ENCODE measurements around the gene GABRB1.

The GABRB1 gene

GRCh38 chr4:47118192-47118929 lies 87.0 kb downstream of the GABRB1 start:
- no peak for DNase-seq (ENCODE audit: low spot score)

- no peak for DNase-seq (ENCODE audit: low spot score)
These were observed 89.4 kb downstream of the GABRB1 start for GRCh38 chr4:47120783-47121182.

DNA sequence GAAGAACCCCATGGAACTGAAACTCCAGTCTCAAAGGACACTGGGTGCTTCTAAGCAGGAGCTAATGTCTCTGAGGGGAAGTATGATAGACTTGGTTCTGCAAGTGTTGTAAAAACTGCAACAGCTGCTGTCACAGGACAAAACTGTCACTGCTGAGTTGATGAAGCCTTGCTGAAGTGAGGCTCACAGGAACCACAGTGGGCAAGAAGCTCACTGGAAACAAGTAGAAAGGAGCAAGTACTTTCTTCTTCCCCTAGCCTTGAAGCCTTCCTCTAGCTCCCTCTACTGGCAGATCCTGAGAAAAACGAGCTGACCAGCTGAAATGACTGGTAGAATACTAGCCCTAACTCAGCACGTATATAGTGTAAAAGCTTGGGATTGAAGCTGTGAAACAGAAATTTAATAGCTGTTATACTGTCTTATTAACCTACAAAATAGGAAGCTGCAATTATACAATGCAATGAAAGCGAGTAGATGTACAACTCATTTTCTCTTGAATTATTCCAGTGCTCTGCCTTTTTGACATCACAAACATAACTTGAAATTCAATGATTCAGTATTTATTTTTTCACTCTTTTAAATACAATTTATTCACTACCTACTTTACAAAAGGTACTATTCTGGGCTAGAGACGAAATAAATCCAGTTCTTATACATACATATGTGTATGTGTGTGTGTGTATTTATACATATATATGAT lies 91.4 kb downstream of the GABRB1 start:
- DNase-seq (ENCODE audit: low spot score), result peak; percentile 49

DNA sequence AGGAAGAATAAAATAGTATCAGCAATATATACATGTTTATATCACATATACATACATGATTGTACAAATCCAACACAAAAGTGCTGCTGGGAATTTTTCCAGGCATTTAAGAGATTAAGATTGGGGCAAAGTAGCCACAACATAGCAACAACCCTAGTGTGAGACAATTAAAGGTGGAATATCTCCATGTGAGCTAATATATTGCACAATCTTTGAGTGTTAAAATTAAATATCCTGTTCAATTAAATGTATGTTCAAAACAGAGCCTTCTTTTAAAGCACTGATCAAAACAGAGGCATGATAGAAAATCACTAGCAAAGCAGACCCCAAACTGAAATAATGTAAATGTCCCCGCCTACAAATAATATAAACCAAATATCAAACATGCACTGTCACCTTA lies 97.6 kb downstream of the GABRB1 start:
- DNase-seq (ENCODE audit: low spot score), result no peak

- no peak for DNase-seq (ENCODE audit: low spot score)
These were observed 103.8 kb downstream of the GABRB1 start for GRCh38 chr4:47135210-47135609.

DNA sequence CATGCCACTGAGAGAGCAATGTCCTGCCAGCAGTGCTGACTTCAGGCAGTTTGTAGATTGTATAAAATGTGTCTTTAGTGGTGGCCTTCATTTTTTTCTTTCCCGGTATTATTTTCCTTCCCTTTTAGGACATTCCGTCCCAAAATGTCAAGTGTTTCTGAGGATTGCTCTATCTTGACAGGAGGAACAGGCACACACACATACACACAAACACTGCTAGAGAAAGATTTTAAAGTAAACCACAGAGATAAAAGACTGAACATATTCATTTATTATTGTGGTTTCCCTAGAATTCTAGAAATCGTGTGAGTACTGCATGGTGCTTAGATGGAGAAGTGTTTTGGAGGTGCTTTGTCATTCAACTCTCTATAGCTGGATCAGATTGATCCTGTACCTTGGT lies 111.9 kb downstream of the GABRB1 start:
- DNase-seq (ENCODE audit: low spot score), result no peak

DNA sequence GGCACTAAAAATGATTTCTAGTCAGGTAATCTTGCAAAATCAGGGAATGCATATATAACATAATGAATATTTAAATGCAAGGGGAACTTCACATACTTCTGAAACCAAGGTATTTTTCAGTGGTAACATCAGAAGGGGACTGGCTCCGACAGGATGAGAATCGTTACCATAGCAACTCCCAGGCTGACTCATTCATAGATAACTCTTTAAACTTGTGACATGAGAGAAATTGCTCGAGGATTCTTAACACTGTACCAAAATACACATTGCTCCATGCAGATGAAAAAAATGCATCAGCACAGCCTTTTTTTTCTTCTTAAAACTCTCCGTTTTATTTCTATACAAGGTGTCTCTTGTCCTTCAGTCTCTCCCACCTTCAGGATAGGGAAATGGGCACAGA lies 114.3 kb downstream of the GABRB1 start:
- peak; percentile 45 for DNase-seq (ENCODE audit: low spot score)

- no peak for DNase-seq (ENCODE audit: low spot score)
These were observed 123.5 kb downstream of the GABRB1 start for GRCh38 chr4:47154816-47155370.

DNA sequence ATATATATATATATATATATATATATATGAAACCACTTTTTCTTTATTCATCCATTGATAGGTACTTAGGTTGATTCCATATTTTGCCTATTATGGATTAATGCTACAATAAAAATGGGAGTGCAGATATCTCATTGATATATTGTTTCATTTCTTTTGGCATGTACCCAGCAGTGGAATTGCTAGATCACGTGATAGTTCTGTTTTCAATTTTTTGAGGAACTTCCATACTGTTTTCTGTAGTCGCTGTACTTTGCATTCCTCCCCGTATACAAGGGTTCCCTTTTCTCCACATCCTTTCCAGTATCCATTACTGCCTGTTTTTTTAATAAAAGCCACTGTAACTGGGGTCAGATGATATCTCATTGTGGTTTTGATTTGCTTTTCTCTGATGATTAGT lies 124.6 kb downstream of the GABRB1 start:
- DNase-seq (ENCODE audit: low spot score), result no peak

DNA sequence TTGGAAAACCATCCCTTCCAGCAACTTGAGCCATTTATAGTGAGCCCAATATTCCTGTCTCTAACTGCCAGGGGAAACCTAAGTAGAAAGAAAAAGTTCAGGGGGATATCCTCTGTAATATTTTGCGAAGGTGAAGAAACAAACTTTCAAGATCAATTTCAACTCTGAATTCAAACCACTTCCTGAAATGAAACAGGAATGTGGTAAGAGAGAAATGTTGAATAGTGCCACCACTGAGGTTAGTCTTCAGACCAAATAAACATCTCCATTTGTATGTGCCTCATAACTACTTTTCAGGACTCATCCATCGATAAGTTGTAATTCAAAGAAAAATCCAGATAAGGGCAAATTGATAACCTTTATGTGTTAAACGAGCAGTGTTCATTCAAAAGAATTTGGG lies 128.7 kb downstream of the GABRB1 start:
- DNase-seq (ENCODE audit: low spot score), result no peak

GRCh38 chr4:47167081-47168035 lies 136.0 kb downstream of the GABRB1 start:
- DNase-seq (ENCODE audit: low spot score), result no peak

DNA sequence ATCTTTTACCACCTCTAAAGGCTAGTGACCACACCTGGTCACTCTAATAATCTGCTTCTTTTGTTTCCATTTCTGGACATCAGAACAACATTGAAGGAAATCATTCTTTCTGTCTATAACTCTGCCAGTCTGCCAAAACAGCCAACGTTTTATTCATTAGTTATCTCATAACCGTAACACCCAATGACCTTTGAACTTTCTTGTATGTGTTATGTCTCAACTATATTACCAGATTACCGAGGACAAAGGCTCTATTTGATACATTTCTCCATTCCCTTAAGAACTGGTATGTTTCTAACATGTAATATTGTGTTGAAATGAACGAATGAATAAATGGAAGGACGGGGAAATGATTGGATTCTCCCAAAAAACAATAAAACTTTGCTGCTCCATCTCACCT lies 152.7 kb downstream of the GABRB1 start:
- DNase-seq (ENCODE audit: low spot score), result no peak

DNA sequence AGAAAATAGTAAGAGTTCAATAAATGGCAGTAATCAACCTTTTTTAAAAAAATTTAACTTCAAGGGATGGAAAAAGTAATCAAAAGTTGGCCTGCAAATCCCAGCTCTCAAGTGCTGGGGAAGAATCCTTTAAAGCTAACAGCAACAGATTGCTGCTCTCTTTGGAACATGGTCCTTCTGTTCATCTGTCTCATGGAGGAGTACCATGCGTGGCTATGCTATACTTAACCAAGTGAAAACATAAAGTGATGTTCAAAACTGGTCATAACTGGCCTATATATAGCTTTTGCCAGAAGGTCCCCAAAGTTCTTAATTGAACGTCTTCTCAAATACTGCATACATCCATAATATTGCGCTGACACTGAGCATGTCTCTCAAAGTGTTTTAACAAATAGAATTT lies 154.4 kb downstream of the GABRB1 start:
- no peak for DNase-seq (ENCODE audit: low spot score)

- no peak for DNase-seq (ENCODE audit: low spot score)
These were observed 156.2 kb downstream of the GABRB1 start for GRCh38 chr4:47187608-47188007.

- no peak for DNase-seq (ENCODE audit: low spot score)
These were observed 161.8 kb downstream of the GABRB1 start for GRCh38 chr4:47193179-47193578.

- peak; percentile 51 for DNase-seq (ENCODE audit: low spot score)
These were observed 162.8 kb downstream of the GABRB1 start for GRCh38 chr4:47194036-47194737.

GRCh38 chr4:47195706-47196105 lies 164.3 kb downstream of the GABRB1 start:
- no peak for DNase-seq (ENCODE audit: low spot score)

DNA sequence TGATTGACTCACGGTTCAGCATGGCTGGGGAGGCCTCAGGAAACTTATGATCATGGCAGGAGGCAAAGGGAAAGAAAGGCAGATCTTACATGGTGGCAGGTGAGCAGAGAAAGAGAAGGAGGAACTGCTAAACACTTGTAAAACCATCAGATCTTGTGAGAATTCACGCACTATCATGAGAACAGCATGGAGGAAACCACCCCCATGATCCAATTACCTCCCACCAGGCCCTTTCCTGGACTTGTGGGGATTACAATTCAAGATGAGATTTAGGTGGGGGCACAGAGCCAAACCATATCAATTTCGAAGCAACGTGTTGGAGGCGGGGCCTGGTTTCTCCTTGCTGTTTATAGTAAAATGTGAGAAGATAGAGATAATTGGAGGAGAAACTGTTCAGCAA lies 167.4 kb downstream of the GABRB1 start:
- no peak for DNase-seq (ENCODE audit: low spot score)

DNA sequence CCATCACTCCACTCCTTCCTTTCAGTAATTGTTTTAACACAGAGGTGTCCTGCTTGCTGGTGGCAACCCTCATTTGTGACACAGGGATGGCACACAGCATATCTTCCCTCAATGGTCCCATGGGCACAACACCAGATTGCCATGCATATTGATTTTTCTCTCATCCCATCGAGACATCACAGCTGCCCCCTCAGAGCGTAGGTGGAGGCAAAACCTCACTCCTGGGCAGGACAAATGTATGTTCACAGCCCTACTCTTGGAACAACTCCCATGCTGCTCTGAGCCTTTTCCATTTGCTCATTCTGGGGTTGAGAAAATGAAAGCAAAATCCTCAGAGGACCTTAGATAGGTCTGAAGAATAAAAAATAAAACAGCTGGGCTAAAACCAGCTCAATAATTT lies 172.2 kb downstream of the GABRB1 start:
- no peak for DNase-seq (ENCODE audit: low spot score)

GRCh38 chr4:47207555-47207954 lies 176.2 kb downstream of the GABRB1 start:
- DNase-seq (ENCODE audit: low spot score), result no peak

- peak; percentile 13 for DNase-seq (ENCODE audit: low spot score)
These were observed 178.5 kb downstream of the GABRB1 start for GRCh38 chr4:47209833-47210232.

DNA sequence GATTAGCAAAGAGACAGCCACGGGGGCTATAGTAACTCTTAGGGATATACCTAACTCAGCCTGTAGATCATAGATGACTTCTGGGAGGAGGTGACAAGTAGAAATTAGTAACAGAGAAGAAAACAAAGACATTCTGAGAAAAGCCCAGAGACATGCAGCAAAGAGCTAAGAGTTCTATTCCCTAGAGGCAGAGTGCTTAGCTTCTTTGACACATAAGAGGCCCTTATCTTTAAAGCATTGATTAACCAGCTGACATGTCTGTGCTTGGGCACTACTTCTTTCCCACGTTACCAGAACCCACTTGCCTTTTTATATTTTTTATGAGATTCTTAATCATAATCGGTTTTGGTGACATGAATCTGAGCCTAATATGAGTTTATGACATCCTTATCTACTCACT lies 179.5 kb downstream of the GABRB1 start:
- DNase-seq (ENCODE audit: low spot score), result no peak
